Spleen (tissue), 11 donors: ENCODE results near the gene SLIT3. TPM values are rescaled to one million over a fixed set of nuclear protein-coding genes. Genes with fewer than 3 reads are reported as not detected.

Source experiments
- DNase-seq: peaks from one replicate; pipeline ENCODE4 v3.0.0-alpha.2; 2020
- H3K27ac ChIP-seq, 8 donors: fragments of 200-600 bp; sonication (generic) in 7 of 8; 1 replicate in 4 of 8; 2 replicates in 4 of 8; pipeline versions ENCODE4 v1.5.0 to v1.8.0; 2016 to 2021; ENCODE audit warnings: inconsistent platforms in 4 of 8, mild to moderate bottlenecking in 4 of 8, moderate library complexity in 1 of 8
- H3K27me3 ChIP-seq, 7 donors: fragments of 200-600 bp; sonication (generic) in 6 of 7; replicated peaks in 1 of 7; 1 replicate in 4 of 7; 2 replicates in 3 of 7; pipeline versions ENCODE4 v1.5.0 to v1.8.0; 2016 to 2021; ENCODE audit warnings: inconsistent platforms in 3 of 7, mild to moderate bottlenecking in 1 of 7
- H3K36me3 ChIP-seq, 6 donors: fragments of 200-600 bp; sonication (generic) in 5 of 6; 1 replicate in 4 of 6; 2 replicates in 2 of 6; pipeline versions ENCODE4 v1.5.0 to v1.8.0; 2016 to 2021; ENCODE audit warnings: inconsistent platforms in 2 of 6
- H3K4me1 ChIP-seq, 6 donors: fragments of 200-600 bp; sonication (generic) in 5 of 6; 1 replicate in 3 of 6; 2 replicates in 3 of 6; pipeline versions ENCODE4 v1.5.0 to v1.8.0; 2016 to 2021; ENCODE audit warnings: inconsistent platforms in 3 of 6
- H3K4me3 ChIP-seq, 8 donors: fragments of 200-600 bp; sonication (generic) in 7 of 8; 1 replicate in 4 of 8; 2 replicates in 4 of 8; pipeline versions ENCODE4 v1.5.0 to v1.8.0; 2016 to 2021; ENCODE audit warnings: inconsistent platforms in 4 of 8, mild to moderate bottlenecking in 4 of 8, moderate library complexity in 2 of 8
- H3K9me3 ChIP-seq, 8 donors: fragments of 200-600 bp; sonication (generic) in 7 of 8; 1 replicate in 4 of 8; 2 replicates in 4 of 8; pipeline versions ENCODE4 v1.5.0 to v1.8.0; 2016 to 2021; ENCODE audit warnings: inconsistent platforms in 4 of 8
- POLR2A ChIP-seq, 3 donors: fragments of 450-650 bp; IDR thresholded peaks; one replicate each; pipeline ENCODE4 v1.5.1; 2017; ENCODE audit warnings: antibody characterized with exemption in 3 of 3, mild to moderate bottlenecking in 1 of 3
- POLR2AphosphoS5 ChIP-seq, 3 donors: sonication (generic); formaldehyde crosslinking; IDR thresholded peaks; one replicate each; pipeline ENCODE4 v1.5.1; 2017; ENCODE audit warnings: antibody characterized with exemption in 3 of 3
- WGBS, 5 donors: extraction: QIAGEN DNeasy Blood & Tissue Kit in 3 of 5; methylation state at CpG; one replicate each; pipeline versions ENCODE4 v1.1.5 to v1.1.7; 2013 to 2018; 5-methylcytosine and 5-hydroxymethylcytosine counted together
- intact Hi-C: fragments of 100-400 bp; cut with DNase I; formaldehyde crosslinking; loops from one replicate; pipeline ENCODE4 v1.15.0; 2023; ENCODE audit warnings: low total_unique reads
- polyA plus RNA-seq, 3 donors: library from polyadenylated mRNA; stranded (reverse); fragments of 200-250 nt; gene quantifications; one replicate each; pipeline ENCODE4 v1.2.1, GENCODE V29; 2013
- total RNA-seq, 7 donors: library from RNA; depleted of rRNA in 3 of 7; stranded (reverse); fragments of >200 nt in 3 of 7; fragmentation: NEBNext Ultra II Directional in 4 of 7; extraction: Animal tissue kit (Norgen Biotek cat#: 25700) in 4 of 7; gene quantifications; one replicate each; pipeline versions ENCODE4 v1.1.0 to v1.2.1, GENCODE V29; 2016 to 2021
- TF ChIP-seq, protein P1 (sequence below), 11 experiments: fragments of 200-600 bp in 7 of 11; fragments of 450-650 bp in 4 of 11; sonication (generic) in 4 of 11; IDR thresholded peaks in 8 of 11; conservative IDR thresholded peaks in 3 of 11; 1 replicate in 7 of 11; 2 replicates in 4 of 11; pipeline versions ENCODE4 v1.4.0 to v1.8.0; 2016 to 2021; ENCODE audit warnings: antibody characterized with exemption in 11 of 11, inconsistent platforms in 4 of 11, mild to moderate bottlenecking in 1 of 11
- donor health status: healthy with polysubstance abuse.
- donor health status: DM: no; HTN: no; CAD: no; lungs with moderate emphysema.
- donor health status: DM: no; HTN: no; CAD: no.
- donor health status: Bipolar disorder and iron deficiency.
- donor health status: healthy.
- donor health status: DM: no; HTN: no; CAD: no.
- donor health status: DM: yes; HTN: yes; CAD: no.

The SLIT3 gene
- total and polyA plus RNA-seq, 10 donors: 0.33 to 54.0 (median 13.2) TPM

DNA sequence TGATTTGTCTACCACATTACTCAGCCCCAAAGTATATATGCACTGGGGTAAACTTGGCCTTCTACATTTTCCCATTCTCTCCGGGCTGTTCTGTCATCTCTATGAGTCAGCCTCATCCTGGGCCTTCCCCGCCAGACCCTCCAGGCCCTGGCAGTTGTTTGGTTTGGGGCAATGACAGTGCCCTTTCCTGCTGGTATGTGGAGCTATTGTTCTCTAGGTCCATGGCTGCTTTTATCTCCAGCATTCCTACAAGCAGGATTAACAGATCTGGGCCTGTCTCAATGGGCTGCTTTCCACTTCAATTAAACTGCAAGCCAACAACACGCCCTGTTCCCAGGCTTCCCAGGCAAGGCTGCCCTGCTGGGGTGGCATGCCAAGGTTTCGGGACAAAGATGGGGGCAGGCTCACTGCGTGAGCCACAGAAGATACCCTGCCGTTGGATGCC, 136.4 kb downstream of the SLIT3 start:
- no peak overlapping the region for H3K4me3 ChIP-seq
- no peak for DNase-seq
- H3K27me3 ChIP-seq: no peaks in the 10 kb centered on the region
- peaks cover 0 to 3% (median 0%) of the 10 kb centered on the region in 6 donors for H3K4me1 ChIP-seq
- TF ChIP-seq POLR2AphosphoS5 (IDR thresholded peaks at IDR 0.05): no peak
- TF ChIP-seq, protein P1, sequence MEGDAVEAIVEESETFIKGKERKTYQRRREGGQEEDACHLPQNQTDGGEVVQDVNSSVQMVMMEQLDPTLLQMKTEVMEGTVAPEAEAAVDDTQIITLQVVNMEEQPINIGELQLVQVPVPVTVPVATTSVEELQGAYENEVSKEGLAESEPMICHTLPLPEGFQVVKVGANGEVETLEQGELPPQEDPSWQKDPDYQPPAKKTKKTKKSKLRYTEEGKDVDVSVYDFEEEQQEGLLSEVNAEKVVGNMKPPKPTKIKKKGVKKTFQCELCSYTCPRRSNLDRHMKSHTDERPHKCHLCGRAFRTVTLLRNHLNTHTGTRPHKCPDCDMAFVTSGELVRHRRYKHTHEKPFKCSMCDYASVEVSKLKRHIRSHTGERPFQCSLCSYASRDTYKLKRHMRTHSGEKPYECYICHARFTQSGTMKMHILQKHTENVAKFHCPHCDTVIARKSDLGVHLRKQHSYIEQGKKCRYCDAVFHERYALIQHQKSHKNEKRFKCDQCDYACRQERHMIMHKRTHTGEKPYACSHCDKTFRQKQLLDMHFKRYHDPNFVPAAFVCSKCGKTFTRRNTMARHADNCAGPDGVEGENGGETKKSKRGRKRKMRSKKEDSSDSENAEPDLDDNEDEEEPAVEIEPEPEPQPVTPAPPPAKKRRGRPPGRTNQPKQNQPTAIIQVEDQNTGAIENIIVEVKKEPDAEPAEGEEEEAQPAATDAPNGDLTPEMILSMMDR (IDR thresholded peaks at IDR 0.05 in 8 of 11, conservative IDR thresholded peaks at IDR 0.05 in 3 of 11): no peak
- TF ChIP-seq POLR2A (IDR thresholded peaks at IDR 0.05): no peak
- 65 to 90% (median 74%) methylated on average over 6 of the region's 6 CpGs for WGBS, 5 donors
- H3K27ac ChIP-seq: no peak overlapping the region
- intact Hi-C loops: no loop called here
- no peaks in the 10 kb centered on the region for H3K36me3 ChIP-seq
- H3K9me3 ChIP-seq: peaks cover 0 to 8% (median 6%) of the 10 kb centered on the region in 8 donors

DNA sequence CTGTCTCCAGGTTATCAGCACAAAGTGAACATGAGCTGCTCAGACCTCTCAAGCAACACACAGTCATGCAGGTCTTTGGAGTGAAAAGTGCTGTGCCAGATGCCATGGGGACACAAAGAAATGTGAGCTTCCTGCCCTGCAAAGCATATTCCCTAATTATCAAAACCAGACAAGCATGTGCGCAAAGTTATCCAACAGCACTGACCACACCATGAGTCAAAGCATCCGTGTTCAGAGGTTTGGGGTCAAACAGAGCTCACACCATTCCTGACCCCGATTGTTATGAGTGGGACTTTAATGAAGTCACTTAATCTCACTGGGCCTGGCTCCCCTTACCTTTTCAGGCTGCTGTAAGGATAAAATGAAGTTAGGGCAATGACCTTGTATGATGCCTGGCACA, 138.5 kb downstream of the SLIT3 start:
- WGBS, 5 donors: 56 to 85% (median 75%) methylated on average over 3 of the region's 3 CpGs
- intact Hi-C loops: no loop called here

DNA sequence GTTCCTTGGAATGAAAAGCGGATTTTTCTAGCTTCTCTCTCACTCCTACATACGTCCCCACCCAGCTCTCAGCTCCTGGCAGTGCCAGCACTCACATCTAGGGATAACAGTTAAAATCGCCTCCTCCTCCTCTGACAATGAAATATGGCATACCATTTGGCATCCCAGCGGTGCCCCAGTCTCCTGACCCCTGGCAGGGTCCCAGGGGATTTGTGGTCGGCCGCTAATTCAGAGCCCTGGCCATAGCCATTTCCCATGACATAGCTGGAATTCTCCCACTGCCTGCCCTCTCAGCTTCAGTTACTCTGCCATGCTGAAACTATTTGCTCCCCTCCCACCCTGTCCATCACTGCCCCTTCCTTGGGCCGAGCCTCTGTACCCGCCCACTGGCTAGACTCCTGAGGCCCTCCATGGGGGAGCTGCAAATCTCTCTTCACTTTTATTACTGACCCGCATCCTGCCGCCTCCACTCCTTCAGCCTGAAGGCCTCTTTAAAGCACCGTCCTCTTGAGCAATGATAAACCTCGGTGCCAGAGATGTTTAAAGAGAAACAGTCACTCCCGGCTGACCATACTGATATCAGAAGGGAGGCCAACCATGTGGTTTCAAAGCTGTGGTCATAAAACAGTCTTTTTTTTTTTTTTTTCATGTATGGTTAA, 139.8 kb downstream of the SLIT3 start:
- peak overlapping the region in 4 of 8 donors; percentile 18 to 50 (median 30) for H3K27ac ChIP-seq
- intact Hi-C loops: no loop called here
- peaks cover 0 to 3% (median 0%) of the 10 kb centered on the region in 6 donors for H3K4me1 ChIP-seq
- DNase-seq: no peak
- TF ChIP-seq, protein P1 (IDR thresholded peaks at IDR 0.05 in 8 of 11, conservative IDR thresholded peaks at IDR 0.05 in 3 of 11): no peak
- TF ChIP-seq POLR2AphosphoS5 (IDR thresholded peaks at IDR 0.05) (peak in 1 of 3 donors; percentile 6), POLR2A (IDR thresholded peaks at IDR 0.05) (no peak)
- no peaks in the 10 kb centered on the region for H3K36me3 ChIP-seq
- WGBS, 5 donors: 52 to 63% (median 61%) methylated on average over 13 of the region's 13 CpGs
- peaks cover 0 to 36% (median 28%) of the 10 kb centered on the region in 8 donors for H3K9me3 ChIP-seq
- H3K27me3 ChIP-seq: no peaks in the 10 kb centered on the region
- no peak overlapping the region for H3K4me3 ChIP-seq

More for the DNA sequence above, 138.5 kb downstream of the SLIT3 start:
- DNase-seq: no peak
- TF ChIP-seq POLR2A (IDR thresholded peaks at IDR 0.05) (no peak), POLR2AphosphoS5 (IDR thresholded peaks at IDR 0.05) (no peak)
- TF ChIP-seq, protein P1 (IDR thresholded peaks at IDR 0.05 in 8 of 11, conservative IDR thresholded peaks at IDR 0.05 in 3 of 11): no peak
- H3K4me3 ChIP-seq: no peak overlapping the region
- no peaks in the 10 kb centered on the region for H3K27me3 ChIP-seq
- no peak overlapping the region for H3K27ac ChIP-seq
- no peaks in the 10 kb centered on the region for H3K36me3 ChIP-seq
- H3K9me3 ChIP-seq: peaks cover 0 to 29% (median 27%) of the 10 kb centered on the region in 8 donors
- peaks cover 0 to 3% (median 0%) of the 10 kb centered on the region in 6 donors for H3K4me1 ChIP-seq

DNA sequence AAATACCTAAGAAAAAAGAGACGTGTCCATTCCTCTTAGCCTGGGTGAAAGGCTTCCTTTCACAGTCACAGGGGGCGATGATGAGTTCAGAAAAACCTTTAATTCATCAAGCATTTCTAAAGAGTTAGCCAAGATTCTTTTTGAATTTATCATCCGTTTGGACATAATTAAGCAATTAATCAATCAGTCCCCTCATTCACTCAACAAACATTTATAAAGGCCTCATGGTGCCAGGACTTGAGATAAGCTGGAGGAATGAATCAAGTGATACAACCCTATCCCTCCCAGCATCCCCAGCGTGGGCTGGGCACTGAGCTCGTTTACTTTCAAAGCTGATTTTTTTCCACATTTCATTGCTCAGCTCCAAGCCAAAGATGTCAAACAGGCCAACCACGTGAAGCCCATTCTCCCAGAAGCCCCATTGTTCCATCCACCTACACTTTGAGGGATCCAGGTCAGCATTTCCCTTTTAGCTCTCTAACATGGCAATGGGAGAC, 140.5 kb downstream of the SLIT3 start:
- DNase-seq: no peak
- intact Hi-C loops: no loop called here
- Histone ChIP-seq H3K27me3 (no peaks in the 10 kb centered on the region), H3K4me3 (no peak overlapping the region), H3K36me3 (no peaks in the 10 kb centered on the region), H3K4me1 (peaks cover 0 to 3% (median 0%) of the 10 kb centered on the region in 6 donors), H3K27ac (peak overlapping the region in 3 of 8 donors; percentile 18 to 50 (median 28)), H3K9me3 (peaks cover 0 to 36% (median 28%) of the 10 kb centered on the region in 8 donors)
- no peak for TF ChIP-seq POLR2A (IDR thresholded peaks at IDR 0.05)
- 71 to 81% (median 74%) methylated on average over 6 of the region's 6 CpGs for WGBS, 5 donors
